Measurements from ENCODE around the gene ARID1B.
A peak's percentile ranks its signal among the peaks of the same experiment; 100 is the strongest.

Gene ARID1B

DNA sequence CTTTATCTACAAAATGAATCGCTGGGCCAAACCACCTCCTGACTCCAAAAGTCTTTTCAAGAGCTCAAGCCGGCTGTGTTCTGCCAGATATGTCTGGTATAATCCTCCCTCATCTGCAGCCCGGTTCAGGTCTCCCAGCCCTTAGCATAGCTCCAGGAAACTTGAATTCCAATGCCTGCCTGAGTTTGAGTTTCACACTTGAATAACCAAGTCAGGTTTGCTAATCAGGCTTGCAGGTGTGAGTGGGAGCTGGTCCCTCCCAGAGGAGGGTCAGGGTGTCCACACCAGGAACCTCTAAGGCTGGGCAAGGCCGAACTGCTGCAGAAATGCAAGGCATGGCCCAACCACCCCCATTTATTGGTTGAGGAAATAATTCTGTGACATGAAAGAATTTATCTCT, 449.6 kb downstream of the ARID1B start:
- no peak for DNase-seq (ENCODE audit: low spot score)

DNA sequence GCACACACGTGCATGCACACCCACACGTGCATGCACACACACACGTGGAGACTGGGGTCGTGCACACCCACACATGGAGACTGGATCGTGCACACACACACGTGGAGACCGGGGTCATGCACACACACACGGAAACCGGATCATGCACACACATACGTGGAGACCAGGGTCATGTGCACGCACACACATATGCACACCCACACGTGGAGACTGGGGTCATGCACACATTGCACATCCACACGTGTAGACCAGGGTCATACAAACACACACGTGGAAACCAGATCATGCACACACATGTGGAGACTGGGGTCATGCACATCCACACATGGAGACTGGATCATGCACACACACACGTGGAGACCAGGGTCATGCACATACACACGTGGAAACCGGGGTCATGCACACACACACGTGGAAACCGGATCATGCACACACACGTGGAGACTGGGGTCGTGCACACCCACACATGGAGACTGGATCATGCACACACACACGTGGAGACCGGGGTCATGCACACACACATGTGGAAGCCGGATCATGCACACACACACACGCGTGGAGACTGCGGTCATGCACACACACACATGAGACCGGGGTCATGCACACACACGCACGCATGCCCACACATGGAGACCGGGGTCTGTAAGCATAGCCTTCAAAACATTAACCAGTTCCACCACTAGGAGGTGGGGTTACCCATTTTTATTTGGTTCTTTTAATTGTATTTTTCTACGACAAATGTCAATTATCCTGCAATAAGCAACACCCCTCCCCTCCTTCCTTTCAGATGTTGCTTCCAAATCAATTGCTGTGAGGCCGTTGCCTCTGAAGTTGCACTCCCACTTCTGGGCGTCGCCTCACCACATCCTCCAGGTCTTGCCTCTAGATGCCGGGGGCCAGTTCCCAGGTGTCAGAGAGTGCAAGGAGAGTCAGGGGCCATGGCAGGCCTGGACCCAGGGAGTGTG, 450.3 kb downstream of the ARID1B start:
- DNase-seq (ENCODE audit: low spot score) = peak; percentile 7

DNA sequence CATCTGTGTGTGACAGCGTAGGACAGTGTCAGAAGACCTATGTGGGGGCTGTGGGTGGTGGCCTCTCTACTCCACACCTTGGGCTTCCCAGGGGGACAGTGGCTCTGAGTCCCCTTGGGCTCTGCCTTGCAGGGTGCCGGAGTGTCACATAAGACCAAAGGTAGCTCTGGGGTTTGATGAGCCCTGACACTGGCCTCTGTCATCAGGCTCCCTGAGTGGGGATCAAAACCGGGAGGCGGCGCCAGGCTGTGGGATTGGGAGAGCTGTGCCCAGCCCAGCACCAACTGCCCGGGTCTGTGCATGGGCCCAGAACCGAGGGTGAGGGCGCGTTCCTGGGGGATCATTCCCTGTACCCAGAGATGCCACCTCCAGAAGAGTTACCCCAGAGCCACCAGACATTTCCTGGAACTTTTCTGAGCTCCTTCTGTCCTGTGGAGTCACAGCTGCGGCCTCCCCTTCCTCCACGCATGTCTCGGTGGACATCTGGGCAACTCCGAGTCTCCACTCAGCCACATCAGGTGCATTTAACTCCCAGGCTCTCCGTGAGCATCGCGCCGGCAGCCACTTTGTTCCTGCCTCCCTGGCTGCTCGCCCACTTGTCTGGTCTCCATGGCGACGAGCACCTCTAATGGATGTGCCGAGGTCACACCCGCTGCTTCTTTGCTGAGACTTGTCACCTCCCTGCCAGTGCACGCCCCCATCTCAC, 451.4 kb downstream of the ARID1B start:
- DNase-seq (ENCODE audit: low spot score) = no peak

GRCh38 chr6:157229132-157229618, 452.0 kb downstream of the ARID1B start:
- DNase-seq (ENCODE audit: low spot score) = no peak

- DNase-seq (ENCODE audit: low spot score) = no peak
Measured at GRCh38 chr6:157229713-157230112, 452.5 kb downstream of the ARID1B start.

DNA sequence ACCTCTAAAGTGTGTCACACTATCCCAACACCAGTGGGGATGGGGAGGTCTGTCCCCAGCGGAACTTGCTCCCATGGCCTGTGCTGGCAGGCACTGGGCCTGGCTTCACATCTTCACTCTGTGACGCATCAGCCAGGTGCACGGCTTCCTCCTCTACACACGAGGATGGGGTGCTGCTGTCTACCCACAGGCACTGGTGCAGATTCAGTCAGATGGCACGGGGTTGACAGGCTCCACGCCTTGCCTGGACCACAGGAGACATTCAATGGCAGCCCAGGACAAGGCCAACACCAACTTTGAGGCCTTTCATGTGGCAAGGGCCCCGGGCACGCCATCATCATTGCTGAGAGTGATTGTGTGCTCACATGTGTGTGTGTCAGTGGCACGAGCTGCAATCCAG, 453.7 kb downstream of the ARID1B start:
- no peak for DNase-seq (ENCODE audit: low spot score)

- DNase-seq (ENCODE audit: low spot score) = no peak
Measured at GRCh38 chr6:157232161-157232895, 455.1 kb downstream of the ARID1B start.

- no peak for DNase-seq (ENCODE audit: low spot score)
Measured at GRCh38 chr6:157233156-157233555, 456.0 kb downstream of the ARID1B start.

- no peak for DNase-seq (ENCODE audit: low spot score)
Measured at GRCh38 chr6:157233686-157234085, 456.5 kb downstream of the ARID1B start.

DNA sequence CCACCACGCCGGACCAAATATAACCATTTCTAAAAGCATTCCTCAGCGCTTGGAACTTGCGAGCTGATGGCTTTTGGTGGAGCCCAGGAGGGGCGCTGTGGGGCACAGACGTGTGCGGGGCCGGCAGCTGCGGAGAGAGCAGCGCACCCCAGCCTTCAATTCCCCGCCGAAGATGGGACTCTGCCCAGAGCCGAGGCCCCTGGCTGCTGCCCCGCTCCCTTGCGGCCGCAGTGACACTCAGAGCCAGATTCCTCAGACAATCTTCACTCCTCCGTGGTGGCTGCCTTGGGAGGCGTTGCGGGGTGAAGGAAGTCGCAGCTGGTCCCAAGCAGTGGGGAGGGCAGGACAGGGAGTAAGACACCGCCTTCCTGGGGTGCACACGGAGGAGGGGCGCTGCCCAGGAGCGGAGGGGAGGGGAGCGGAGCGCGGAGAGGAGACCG, 458.4 kb downstream of the ARID1B start:
- DNase-seq (ENCODE audit: low spot score) = peak; percentile 47

DNA sequence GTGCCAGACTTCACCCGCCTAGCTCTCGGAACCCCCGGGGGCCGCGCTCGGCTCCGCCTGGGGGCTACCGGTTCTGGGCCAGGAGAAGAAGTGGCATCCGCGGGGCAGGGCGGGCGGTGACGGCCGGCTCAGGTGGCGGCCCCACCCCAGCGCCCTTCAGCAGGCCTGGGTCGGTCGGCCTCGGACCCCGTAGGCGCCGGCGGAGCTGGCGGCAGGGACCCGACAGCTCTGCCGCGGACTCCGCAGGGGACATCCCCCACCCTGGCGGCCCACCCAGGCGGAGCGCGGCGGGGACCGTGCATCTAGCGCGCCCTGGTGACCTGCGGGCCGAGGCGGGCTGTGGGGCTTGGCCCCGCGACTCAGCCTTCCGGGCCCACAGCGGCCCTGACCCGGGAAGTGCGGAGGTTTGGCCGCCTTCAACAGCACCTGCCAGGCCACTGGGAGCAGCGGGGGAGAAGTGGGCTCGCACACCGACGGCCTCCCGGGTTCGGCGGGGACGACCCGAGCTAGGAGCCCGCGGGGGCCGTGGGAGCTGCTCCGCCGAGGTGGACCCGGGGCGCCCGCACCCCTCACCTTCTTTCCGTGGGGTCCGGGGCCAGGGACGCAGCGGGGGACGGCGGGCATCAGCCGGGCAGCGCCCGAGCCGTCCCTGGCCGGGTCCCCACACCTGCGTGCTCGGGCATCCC, 459.0 kb downstream of the ARID1B start:
- no peak for DNase-seq (ENCODE audit: low spot score)

DNA sequence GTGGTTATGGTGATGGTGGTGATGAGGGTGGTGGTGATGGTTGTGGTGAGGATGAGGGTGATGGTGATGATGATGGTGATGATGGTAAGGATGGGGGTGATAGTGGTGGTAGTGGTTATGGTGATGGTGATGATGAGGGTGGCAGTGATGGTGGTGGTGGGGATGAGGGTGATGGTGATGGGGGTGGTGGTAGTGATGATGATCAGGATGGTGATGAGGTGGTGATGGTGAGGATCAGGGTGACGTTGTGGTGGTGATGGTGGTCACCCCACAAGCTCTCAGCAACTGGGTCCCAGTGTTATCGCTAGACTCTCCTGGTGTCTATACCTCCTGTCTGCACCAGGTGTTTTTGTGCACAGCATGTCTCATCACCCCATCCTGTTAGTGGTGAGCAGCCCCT, 461.2 kb downstream of the ARID1B start:
- no peak for DNase-seq (ENCODE audit: low spot score)

DNA sequence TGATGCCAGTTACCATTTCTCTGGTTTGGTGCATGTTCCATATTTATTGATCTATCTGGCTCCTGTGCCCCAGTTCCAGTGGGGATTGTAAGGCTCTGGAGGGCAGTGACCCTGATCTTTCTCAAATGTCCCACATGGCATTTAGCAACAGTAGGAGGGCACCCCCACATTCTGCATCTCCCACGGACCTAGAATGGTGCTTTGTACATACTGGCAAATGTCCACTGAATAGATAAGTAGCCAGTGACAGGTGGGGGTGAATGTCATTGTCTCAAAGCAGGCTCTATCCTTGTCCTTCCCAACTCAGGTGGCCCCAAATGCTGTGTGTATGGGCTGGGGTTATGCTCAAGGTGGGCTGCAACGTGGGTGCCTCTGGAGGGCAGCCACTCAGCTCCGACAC, 462.0 kb downstream of the ARID1B start:
- no peak for DNase-seq (ENCODE audit: low spot score)

DNA sequence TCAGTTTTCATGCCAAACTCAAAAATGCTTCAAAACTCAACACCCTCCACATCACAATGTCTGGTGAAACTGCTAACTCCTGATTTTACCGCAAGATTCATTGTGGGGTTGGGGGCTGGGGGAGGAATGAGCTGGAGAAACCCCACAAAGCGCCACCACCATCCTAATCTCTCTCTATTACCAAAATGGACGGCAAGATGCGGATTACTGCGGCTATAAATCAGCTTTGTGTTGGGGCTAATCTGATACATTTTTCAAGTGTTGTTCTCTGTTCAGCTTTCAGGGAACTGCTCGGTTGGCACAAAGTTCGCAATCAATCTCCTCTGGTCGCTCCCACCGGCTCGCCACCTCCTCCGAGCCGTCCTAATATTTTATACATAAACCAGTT, 462.5 kb downstream of the ARID1B start:
- no peak for DNase-seq (ENCODE audit: low spot score)

DNA sequence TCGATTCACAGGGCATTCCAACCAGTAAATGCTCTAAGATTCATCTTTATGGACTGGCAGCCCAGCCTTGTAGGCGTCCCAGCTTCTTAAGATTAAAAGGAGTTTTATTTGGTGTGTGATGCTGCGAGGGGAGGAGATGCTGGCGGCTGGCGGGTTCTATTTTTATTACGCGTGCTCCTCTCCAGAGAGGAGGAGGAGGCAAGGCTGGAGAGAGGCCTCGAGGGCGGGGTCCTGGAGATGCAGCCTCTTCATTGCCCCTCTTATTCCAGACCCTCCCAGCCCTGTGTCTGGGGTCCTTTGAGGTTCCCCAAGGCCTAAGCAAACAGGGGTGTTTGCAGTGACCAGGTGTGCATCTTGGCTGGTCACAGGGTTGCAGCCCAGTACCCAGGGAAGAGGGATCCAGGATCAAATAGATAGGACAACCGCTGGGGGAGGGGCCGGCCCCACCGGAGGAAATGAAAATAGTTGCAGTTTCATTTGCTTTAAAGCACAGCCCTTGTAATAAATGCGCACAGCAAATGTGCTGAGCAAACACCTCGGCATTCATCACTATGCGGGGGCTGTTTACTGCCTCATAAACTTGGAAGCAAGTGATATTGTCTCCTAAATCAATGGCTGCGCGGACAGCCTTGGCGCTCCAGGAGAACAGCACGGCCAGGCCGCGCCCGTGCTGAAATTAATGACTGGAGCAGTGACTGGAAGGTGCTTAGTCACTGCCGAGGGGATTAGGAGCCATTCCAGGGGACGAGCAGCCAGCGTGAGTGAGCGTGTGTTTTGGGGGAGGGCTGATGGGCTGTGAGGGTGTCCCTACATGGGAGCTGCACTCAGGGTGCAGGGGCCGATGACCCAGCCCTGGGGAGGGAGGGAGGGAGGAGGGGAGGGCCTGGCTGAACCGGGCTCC, 463.1 kb downstream of the ARID1B start:
- no peak for DNase-seq (ENCODE audit: low spot score)

DNA sequence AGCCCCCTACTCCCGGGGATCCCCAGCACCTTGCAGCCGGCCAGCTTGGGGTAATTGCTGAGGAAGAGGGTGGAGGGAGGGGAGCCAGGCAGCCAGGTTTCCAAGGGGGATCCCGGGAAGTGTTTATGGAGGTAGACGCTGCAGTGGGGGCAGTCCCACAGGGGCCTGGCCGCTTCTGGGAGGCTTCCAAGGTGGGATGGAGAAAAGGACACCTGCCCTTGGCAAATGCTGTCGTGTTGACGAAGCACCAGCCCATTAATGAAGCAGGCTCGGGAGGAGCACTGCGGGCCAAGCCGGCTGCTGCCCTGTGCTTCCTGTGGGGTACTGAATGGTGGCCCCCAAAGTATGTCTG, 463.8 kb downstream of the ARID1B start:
- DNase-seq (ENCODE audit: low spot score) = no peak

DNA sequence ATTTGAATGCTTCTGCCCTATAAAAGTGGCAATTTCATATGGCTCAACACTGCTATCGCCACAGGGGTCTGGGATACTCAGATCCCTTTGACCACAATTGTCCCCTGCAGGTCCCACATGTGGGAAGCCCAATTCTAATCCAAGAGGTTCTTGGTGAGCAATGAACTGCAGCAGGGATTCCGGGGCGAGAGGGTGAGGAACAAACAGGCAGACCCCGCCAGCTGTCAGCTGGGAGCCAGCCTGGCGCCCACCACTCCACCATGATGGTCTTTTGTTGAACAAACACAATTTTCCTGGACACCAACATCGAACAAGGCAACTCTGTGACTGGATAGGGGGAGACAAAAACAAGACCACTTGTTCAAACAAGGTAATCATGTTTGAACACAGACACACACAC, 465.6 kb downstream of the ARID1B start:
- DNase-seq (ENCODE audit: low spot score) = no peak

GRCh38 chr6:157244175-157244574, 467.0 kb downstream of the ARID1B start:
- DNase-seq (ENCODE audit: low spot score) = no peak

- no peak for DNase-seq (ENCODE audit: low spot score)
Measured at GRCh38 chr6:157244780-157245179, 467.6 kb downstream of the ARID1B start.

- no peak for DNase-seq (ENCODE audit: low spot score)
Measured at GRCh38 chr6:157245436-157245835, 468.3 kb downstream of the ARID1B start.
